Measurements from ENCODE around the gene RSPH4A.
"Not testable (repeated sequence)": the region's sequence is repeated elsewhere in the genome, so short reads cannot be mapped to it uniquely, and the experiment has no call there.

The RSPH4A gene

DNA sequence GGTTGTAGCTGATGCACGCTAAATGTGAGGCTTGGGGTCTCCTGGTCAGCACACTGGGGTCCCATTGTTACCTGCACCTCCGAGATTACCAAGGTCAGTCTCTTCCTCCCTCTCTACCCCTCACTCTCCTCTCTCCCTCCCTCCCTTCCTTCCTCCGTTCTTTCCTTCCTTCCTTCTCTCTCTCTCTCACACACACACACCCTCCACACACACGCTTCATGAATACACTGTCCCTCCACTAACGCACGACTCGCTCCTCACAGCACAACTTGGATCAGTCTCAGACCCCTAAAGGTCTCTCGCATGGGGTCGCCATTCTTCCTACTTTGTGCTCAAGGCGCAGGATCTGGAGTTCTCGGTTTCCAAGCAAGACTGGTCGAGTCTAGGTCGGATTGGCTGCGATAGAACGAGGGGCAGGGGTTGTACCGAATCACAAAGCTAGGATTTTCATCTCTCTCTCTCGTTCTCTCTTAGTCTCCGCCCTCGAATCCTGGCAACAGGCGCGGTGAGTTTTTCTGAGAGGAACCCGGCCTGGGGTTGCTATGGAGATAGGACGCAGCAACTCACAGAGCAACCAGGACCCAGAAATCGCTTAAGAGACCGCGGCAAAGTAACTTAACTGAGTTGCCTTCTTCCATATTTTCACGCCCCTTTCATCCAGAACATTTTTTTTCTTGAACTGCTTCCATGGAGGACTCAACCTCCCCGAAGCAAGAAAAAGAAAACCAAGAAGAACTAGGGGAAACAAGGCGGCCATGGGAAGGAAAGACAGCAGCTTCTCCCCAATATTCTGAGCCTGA, at the start of gene RSPH4A:
Gene RSPH4A (plus strand): TSS at position 543 of the 800 bp plus-strand sequence. CDS start 145 bp downstream, at position 688.
- peak; percentile 99 for DNase-seq

DNA sequence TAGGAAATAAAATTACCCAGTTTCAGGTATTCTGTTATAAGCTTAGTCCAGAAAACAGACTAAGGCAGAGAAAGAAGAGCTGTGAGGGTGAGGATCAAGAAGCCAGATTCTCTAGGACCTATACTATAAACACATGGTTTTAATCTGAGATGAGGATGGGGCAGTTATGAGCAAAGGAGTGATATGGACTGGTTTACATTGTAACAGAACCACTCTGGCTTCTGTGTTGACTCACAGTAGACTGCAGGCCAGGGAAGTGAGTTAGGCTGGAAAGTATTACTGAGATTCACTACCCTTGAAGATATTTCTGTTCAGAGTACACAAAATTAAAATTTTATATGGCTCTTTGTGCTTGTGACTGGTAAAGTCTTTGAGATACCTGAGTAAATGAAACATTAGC, 48.2 kb upstream of the RSPH4A start:
- no peak for DNase-seq

DNA sequence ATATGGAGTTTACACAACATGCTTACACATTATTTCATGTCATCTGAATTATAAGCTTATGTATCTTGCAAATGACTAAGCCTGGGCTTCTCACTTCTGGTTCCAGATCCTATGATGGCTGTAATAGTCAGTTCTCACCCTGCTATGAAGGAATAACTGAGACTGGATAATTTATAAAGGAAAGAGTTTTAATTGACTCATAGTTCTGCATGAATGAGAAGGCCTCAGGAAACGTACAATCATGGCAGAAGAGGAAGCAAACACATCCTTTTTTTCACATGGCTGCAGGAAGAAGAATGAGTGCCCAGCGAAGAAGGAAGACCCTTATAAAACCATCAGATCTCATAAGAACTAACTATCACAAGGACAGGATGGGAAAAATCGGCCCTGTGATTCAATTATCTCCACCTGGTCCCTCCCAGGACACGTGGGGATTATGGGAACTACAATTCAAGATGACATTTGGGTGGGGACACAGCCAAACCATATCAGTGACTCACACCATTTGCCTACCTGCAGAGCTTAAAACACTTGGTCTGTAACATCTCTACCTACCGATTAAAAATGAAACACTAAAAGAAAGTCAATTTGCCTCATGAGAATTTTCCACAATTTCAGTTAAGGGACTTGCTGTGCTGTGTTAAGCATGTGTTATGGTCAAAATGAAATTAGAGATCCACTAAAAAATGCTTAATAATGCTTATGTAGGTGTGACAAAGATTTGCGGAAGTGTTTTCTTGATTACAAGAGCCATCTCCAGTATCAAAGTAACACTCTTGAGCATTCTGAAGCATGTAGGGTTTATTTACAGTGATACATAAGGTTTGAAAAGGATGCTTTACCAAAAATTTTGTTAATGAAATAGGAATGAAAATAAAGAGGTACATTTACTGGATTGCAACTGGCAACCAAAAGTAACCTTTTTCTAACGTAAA, 47.2 kb upstream of the RSPH4A start:
- no peak for DNase-seq

DNA sequence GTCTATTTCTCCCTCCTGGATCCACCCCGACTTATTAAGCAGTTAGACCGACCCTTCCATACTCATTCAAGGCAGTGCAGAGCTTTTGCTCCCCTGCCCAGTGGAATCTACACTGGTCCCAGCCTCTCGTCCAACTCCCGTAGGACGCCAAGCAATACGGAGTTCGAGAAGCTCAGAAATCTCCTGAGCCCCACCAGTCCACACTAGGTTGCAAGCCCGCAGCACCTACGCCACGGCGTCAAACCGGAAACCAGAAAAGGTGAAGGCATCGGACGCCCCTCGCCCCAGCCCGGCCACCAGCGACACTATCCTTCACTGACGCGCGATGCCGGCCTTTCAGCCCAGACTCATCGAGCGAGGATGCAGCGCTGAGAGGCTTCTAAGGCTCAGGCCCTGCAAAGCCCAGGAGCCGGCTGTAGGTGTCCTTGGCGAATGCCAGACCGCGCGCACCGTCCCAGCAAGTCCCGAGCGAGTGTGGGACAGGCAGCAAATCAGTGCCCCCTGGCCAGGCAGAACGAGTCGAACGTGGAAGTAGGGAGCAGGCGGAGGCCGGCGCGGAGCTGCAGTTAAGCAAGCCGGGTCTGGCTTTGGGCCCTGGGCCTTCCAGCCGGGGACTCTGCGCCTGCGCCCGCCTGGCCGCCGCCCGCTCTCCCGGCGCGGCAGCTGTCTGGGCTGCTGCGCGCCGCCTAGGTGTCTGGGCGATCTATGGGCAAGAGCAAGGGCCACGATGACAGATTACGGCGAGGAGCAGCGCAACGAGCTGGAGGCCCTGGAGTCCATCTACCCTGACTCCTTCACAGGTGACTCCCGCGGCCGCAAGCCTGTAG, 45.2 kb upstream of the RSPH4A start, which contains the start of gene RWDD1:
Gene RWDD1 (plus strand): TSS at position 649 of the 827 bp plus-strand sequence. CDS start 79 bp downstream, at position 728.
- peak; percentile 99 for DNase-seq

DNA sequence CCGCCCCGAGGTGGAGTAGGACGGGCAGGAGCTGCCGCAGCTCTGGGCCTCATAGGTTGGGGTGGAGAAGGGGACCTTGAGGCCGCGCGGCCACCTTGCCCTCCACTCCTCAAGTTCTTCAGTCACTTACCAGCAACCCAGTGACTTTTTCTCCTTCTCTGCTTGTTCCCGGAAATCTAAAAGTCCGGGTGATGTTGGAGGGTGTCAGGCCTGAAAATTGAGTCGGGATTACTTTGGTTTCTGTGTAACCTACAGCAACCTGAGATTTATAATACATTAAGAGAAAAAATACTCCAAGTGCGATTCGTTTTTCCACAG, 44.6 kb upstream of the RSPH4A start:
- no peak for DNase-seq

DNA sequence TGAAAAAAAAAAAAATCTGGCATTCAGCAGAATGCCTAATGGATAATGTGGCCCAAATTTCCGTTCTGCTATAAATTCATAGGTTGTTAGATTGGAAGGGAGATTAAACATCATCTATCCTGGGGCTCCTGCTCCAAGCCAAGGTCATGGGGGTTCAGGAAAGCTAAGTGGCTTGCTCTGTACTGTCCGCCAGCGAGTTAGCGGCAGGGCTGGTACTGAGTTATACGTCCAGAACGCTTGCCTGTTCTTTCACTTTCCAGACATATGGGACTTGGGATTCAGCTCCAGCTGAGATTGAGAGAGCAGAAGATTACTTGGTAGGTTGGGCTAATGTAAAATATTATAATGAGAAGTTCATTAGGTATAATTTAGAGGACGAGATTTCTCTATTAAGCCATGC, 44.1 kb upstream of the RSPH4A start:
- DNase-seq, result peak; percentile 20

DNA sequence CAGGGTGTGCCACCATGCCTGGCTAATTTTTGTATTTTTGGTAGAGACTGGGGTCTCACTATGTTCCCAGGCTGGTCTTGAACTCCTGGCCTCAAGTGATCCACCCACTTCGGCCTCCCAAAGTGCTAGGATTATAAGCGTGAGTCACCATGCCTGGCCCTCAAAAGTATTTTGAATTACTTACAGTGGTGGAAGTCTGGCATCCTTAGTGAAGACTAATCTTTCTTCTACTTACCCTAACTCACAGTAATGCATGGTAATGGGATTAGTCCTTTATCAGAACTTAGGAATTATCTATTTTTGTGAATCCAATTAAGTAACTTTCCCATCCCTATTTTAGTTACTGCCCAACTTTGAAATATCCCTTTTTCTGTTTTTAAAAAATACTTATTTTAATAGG, 41.1 kb upstream of the RSPH4A start:
- no peak for DNase-seq

DNA sequence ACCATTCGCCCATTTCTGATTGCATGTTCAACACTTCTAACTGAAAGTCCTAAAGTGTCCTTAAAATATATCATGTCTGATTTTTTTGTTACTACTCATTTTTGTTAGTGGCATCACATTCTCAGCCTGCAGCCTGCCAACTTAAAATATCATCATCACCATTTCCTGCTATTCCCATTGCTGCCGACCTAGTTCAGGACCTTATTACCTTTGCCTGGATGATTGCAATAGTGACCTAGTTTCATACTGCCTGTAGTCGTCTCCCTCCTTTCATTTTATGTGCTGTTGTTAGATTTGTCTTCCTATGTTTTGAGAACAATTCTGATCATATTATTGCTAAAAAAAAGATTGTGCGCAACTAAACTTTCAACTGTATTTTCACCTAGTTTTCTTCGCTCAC, 38.8 kb upstream of the RSPH4A start:
- DNase-seq, result no peak

DNA sequence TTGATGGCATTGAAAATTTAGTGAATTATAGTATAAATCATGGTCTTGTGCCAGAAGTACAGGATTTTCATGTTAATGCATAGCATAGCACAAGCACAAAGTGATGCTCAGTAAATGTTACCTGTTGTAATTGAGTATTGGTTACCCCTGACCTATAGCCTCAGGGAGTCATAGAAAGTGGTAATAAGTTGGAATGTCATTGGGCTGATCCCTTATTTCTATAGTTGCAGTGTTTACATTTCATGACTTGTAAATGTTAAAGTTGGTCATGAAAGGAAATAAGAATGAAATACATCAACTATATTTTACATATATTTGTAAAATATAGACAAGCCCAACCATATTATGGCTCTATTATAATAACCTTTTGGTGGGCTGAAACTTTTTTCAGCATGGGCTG, 37.9 kb upstream of the RSPH4A start:
- DNase-seq, result no peak

DNA sequence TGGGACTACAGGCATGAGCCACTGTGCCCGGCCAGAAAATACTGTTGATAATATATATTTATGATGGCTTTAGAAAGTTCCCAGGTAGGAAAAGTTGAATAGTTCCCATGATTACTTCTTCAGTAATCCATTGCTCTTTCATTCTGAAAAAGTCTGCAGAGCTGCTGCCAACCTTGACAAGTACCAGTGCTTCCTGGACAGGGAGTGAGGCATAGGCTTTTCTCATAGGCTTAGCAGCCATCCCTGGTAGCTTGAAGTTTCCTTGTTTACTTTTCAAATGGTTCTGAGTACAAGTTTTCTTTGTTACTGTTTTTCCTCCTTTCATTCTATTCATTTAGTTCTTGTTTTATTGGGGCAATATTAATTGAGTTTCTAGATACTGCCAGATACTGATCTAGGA, 37.1 kb upstream of the RSPH4A start:
- DNase-seq, result no peak

DNA sequence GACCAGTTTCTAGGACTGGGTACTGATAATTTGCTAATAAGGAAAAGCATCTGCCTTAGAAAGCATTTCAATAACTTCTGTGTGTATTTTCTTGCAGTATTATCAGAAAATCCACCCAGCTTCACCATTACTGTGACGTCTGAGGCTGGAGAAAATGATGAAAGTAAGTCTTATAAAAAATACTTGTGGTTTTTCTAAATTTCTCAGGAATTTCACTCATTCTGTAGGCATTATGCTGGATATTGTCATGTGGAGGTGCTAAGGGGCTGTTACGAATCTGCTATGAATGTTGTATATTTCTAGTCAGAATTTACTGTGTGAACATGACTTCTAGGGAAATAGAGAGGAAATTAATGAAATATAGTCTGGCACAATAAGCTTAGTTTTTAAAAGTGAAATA, 36.1 kb upstream of the RSPH4A start:
- DNase-seq, result no peak

DNA sequence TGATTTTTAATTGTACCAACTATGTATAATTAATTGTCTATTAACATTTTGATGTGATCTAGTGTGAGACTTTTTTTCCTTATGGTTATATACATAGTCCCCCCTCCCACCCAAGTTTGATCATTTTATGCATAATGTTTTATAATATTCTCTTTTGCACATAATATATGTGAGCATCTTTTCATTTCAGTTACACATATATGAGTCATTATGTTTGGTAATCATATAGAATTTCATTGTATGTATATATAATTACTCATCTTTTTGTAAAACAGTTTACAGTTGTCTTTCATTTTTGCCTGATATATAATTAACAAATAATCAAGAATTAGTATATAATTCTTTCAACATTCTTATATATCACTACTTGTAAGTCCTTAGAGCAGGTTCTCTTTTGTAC, 30.0 kb upstream of the RSPH4A start:
- no peak for DNase-seq

DNA sequence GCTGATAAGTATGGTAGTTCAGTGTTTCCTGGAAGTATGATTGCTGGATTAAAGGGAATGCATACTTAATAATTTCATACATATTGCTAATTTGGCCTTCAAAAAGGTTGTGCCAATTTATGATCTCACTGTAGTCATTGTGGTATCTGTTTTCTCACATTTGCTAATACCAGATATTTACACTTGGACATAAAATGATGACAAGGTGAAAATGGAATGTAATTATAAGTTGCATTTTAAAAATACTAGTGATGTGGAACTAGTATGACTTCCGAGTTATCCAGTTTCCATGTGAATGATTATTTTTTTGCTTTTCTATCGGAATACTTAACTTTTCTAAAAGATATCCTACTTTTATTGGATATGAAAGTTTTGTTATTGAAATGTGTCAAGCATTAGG, 29.5 kb upstream of the RSPH4A start:
- DNase-seq, result no peak

DNA sequence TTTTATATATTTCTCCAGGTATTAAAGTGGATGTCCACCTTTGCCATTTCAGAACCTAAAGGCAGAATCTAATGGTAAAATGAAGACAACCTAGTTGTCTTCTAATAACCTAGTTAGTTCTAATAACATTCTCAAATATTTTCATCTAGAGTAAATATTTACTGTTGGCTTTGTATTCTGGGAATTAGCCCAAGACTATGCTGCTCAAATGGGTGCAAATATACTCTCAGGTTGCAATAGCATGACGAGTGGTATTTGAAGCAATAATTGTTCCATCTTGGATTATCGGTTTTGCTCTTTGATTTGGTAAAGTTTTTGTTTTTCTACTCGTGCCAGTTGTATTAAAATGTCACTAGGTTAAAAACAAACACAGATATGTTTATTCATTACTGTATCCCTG, 21.0 kb upstream of the RSPH4A start:
- DNase-seq, result peak; percentile 28

DNA sequence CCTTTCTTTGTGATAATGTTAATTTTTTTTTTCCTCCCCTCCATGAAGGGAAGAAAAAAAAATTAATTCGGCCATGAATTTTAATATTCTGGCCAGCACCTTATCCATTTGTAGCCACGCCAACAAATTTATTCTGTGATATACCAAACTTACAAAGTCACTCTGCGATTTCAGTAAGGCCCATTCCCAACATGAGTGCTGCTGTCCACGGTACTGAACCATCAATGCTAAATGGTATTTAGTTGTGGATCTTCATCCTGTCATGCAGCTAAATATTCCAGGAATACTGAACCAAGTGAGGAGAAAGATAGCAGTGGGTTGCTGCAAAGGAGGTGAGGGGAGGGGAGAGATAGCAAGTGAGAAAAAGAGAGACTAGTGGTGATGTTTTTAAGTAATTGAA, 19.5 kb upstream of the RSPH4A start:
- DNase-seq, result no peak

DNA sequence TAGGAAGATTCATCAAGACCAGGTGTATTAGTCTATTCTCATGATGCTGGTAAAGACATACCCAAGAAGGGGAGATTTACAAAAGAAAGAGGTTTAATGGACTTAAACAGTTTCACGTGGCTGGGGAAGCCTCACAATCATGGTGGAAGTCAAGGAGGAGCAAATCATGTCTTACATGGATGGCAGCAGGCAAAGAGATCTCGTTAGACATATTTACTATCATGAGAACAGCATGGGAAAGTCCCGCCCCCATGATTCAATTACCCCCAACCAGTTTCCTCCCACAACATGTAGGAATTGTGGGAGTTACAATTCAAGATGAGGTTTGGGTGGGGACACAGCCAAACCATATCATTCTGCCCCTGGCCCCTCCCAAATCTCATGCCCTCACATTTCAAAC, 12.4 kb upstream of the RSPH4A start:
- DNase-seq, result not testable (repeated sequence)

DNA sequence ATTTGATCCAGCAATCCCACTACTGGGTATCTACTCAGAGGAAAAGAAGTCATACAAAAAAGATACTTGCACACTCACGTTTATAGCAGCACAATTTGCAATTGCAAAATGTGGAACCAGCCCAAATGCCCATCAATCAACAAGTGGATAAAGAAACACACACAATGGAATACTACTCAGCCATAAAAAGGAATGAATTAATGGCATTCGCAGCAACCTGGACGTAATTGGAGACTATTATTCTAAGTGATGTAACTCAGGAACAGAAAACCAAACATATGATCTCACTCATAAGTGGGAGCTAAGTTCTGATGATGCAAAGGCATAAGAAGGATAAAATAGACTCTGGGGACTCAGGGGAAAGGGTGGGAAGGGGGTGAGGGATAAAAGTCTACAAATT, 11.4 kb upstream of the RSPH4A start:
- DNase-seq, result not testable (repeated sequence)

DNA sequence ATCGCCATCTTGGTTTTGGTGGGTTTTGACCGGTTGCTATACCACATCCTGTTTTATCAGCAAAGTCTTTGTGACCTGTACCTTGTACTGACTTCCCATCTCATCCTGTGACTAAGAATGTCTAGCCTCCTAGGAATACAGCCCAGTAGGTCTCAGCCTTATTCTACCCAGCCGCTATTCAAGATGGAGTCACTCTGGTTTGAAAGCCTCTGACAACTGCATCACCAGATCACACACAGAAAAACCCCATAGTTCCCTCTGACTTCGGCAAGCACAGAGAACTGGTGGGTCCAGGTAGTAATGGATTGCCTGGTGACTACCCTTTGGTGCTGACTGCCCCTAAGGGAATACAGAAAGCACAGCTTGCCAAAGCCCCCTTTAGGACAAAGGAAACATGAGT, 10.3 kb upstream of the RSPH4A start:
- DNase-seq, result no peak

DNA sequence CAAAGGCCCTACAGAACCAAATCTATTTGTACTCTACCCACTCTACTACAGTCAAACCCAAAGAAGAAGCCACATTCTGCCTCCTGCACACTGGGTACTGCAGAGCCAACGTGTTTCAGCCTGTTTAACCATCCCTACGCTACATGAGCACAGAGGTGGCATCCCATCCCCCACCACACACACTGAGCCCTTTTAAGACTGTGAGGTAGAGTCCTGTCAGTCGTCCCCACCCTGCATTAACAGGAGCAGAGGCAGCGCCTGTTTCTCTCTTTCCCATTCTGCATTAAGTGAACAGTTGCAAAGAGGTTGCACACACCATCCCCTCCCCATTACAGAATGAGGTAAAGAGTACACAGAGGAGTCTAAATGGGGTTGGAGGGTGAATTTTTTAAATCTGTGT, 5.2 kb upstream of the RSPH4A start:
- DNase-seq, result no peak

DNA sequence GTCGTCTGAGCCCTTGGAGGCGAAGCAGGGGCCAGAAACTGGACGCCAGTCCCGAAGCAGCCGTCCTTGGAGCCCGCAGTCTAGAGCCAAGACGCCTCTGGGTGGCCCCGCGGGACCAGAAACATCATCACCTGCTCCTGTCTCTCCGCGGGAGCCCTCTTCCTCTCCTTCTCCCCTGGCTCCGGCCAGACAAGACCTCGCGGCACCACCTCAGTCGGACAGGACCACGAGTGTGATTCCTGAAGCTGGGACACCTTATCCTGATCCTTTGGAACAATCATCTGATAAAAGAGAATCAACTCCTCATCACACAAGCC, 416 bp downstream of the RSPH4A start:
- DNase-seq, result peak; percentile 57

DNA sequence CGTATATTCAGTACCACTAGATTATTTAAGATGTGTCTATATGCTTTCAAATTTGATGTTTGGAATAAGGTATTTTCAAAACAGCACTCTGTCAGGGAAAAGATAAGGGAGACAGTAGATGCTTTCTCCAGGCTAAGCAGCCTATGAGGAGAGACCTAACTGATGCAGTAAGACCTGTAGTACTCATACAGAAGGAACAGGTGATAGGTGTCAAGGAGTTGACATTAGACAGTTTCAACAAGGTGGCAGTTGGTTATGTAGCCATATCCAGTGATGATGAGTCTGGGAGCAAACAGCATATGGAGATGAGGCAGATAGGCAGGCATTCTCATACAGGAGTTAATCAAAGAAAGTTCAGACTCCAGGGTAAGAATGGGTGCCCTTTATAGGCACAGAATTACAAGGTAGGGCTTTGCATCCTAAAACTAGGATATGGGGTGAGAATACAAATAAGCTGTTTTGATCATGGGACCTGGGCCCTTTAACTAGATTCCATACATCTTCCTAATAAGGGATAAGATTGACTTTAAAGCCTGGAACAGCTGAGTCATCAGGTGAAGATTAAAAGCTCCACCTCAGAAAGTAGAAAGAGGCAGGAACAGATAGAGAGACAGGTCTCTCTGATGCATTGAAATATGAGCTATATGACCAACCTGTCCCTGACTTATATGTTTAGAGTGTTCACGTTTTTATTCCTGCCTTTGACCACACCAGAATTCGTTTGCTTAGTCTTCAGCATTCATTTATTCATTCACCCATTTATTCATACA, 7.9 kb downstream of the RSPH4A start:
- DNase-seq, result no peak

DNA sequence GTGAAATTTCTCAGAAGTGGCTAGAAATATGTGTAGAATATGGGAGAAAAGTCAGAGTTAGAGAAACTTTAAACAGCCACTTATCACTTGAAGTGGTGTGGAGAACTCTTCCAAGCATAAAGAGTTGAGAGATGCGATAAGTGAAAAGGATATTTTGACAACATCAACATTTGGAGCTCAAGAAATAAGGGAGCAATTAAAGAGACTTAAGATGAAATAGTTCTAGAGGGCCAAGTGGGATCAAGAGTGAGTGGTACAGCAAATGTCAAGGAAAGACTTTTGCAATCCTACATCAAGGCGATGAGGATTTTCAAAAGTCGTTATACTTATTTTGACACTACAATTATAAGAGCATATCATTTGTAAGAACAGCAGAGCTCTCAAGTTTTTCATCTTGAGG, 9.6 kb downstream of the RSPH4A start:
- no peak for DNase-seq

DNA sequence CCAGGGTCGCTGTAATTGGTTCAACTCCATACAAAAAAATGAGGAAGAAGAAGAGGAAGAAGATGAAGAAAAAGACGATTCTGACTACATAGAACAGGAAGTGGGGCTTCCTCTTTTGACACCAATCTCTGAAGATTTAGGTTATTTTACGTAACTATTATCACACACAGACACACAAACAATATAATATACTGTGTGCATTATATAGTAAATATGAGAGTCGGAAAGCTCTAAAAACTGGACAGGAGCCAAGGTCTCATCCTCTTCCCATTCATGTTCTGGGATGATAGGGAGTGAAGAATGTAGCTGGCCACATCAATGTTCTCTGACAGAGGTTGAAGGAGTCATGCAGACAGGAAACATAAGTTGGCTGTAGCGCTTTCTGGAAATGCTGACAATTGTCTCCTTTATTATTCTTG, 13.3 kb downstream of the RSPH4A start:
- no peak for DNase-seq

Data from NCI-H1105 treated with DMSO at 0.1 percent for 48 hours (cell line).